GM18870 (cell line): ENCODE measurements around the gene SLC7A11.
A peak's percentile ranks its signal among the peaks of the same experiment; 100 is the strongest.

Experiments used
- ATAC-seq: cut with Tn5 transposase; IDR thresholded peaks from one replicate; pipeline ENCODE4 v1.9.1; 2021; ENCODE audit warnings: moderate library complexity; ENCODE audit not compliant: unreplicated experiment

SLC7A11 gene

GRCh38 chr4:138174981-138175794 is 67.0 kb downstream of the SLC7A11 start:
- ATAC-seq = no peak

GRCh38 chr4:138164208-138164607 is 77.9 kb downstream of the SLC7A11 start:
- no peak for ATAC-seq

- ATAC-seq = no peak
Measured at GRCh38 chr4:138163171-138163570, 79.0 kb downstream of the SLC7A11 start.

GRCh38 chr4:138162259-138162658 is 79.9 kb downstream of the SLC7A11 start:
- no peak for ATAC-seq

- ATAC-seq = no peak
Measured at GRCh38 chr4:138161351-138161750, 80.8 kb downstream of the SLC7A11 start.

GRCh38 chr4:138158746-138159297 is 83.3 kb downstream of the SLC7A11 start:
- ATAC-seq = no peak

- ATAC-seq = no peak
Measured at GRCh38 chr4:138140879-138141278, 101.3 kb downstream of the SLC7A11 start.

GRCh38 chr4:138138774-138139173 is 103.4 kb downstream of the SLC7A11 start:
- ATAC-seq = no peak

- no peak for ATAC-seq
Measured at GRCh38 chr4:138135610-138136009, 106.5 kb downstream of the SLC7A11 start.

- ATAC-seq = no peak
Measured at GRCh38 chr4:138118270-138118669, 123.9 kb downstream of the SLC7A11 start.

GRCh38 chr4:138115053-138115452 is 127.1 kb downstream of the SLC7A11 start:
- ATAC-seq = no peak

- ATAC-seq = peak; percentile 99
Measured at GRCh38 chr4:138114434-138114833, 127.7 kb downstream of the SLC7A11 start.
